Activated naive CD8-positive, alpha-beta T cell (primary cell): ENCODE measurements around the gene PRIMPOL.
"Not testable (repeated sequence)": the region's sequence is repeated elsewhere in the genome, so short reads cannot be mapped to it uniquely, and the experiment has no call there.

Source experiments
- H3K27ac Mint-ChIP-seq: one replicate; pipeline ENCODE4 v1.8.0; 2021; ENCODE audit warnings: mixed read lengths
- H3K27me3 Mint-ChIP-seq: one replicate; pipeline ENCODE4 v1.8.0; 2021; ENCODE audit warnings: mixed read lengths
- H3K36me3 Mint-ChIP-seq: one replicate; pipeline ENCODE4 v1.8.0; 2021; ENCODE audit warnings: mixed read lengths
- H3K4me1 Mint-ChIP-seq: one replicate; pipeline ENCODE4 v1.8.0; 2021; ENCODE audit warnings: low read depth, mixed read lengths
- H3K4me3 Mint-ChIP-seq: one replicate; pipeline ENCODE4 v1.8.0; 2021; ENCODE audit warnings: mild to moderate bottlenecking, mixed read lengths
- H3K9me3 Mint-ChIP-seq: one replicate; pipeline ENCODE4 v1.8.0; 2021; ENCODE audit warnings: low read depth, mixed read lengths

The PRIMPOL gene

GRCh38 chr4:184649971-184650855, 675 bp downstream of the PRIMPOL start:
- Mint-ChIP-seq H3K4me1 (peaks cover 42% of the 10 kb centered on the region), H3K27me3 (no peaks in the 10 kb centered on the region), H3K4me3 (peak overlapping the region; percentile 96), H3K36me3 (peaks cover 6% of the 10 kb centered on the region), H3K9me3 (no peaks in the 10 kb centered on the region), H3K27ac (peak overlapping the region; percentile 96)

DNA sequence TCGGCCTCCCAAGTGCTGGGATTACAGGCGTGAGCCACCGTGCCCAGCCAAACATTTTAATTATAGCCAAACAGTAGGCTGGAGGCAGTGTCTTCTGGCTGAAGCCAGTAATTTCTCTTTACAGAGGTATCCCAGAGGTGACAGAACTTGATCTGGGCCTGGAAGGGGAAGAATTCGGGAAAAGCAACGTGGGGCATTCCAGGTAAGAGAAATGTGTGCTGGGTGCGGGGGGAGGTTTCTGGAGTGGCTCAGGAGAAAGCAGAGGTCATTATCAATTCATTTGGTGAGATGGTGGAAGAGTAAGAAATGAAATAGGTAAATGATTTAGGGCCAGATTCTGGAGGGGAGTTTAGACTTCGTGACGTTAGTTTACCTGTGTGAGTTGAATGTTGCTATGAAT, 2.4 kb downstream of the PRIMPOL start:
- Mint-ChIP-seq H3K27me3 (no peaks in the 10 kb centered on the region), H3K4me3 (no peak overlapping the region), H3K27ac (no peak overlapping the region), H3K9me3 (no peaks in the 10 kb centered on the region), H3K4me1 (peaks cover 26% of the 10 kb centered on the region), H3K36me3 (peaks cover 3% of the 10 kb centered on the region)

- not testable (repeated sequence) for H3K36me3 Mint-ChIP-seq, H3K4me3 Mint-ChIP-seq, H3K27ac Mint-ChIP-seq, H3K9me3 Mint-ChIP-seq, H3K27me3 Mint-ChIP-seq
- peaks cover 19% of the 10 kb centered on the region for H3K4me1 Mint-ChIP-seq
Measured at GRCh38 chr4:184652681-184653080, 3.1 kb downstream of the PRIMPOL start.

DNA sequence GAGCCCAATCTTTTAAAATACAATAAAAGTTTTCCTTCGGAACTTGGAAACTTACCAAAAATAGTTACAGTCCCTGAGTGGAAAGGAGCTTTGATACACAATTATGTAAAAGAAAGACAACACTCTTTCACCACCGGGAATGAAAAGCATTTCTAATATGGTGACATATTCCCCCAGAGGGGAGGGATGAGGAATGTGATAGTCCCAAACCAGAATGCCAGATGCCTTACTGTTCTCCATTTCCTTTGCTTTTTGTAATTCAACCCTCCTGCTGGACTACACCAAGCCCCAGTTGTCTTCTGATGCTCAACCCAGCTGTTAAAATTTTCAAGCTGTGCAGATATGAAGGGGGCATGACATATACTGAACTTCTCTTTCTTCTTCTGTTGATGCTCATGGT, 4.1 kb downstream of the PRIMPOL start:
- Mint-ChIP-seq H3K27ac (no peak overlapping the region), H3K27me3 (no peaks in the 10 kb centered on the region), H3K36me3 (peaks cover 2% of the 10 kb centered on the region), H3K9me3 (no peaks in the 10 kb centered on the region), H3K4me1 (peaks cover 13% of the 10 kb centered on the region), H3K4me3 (no peak overlapping the region)

- Mint-ChIP-seq H3K36me3 (peaks cover 2% of the 10 kb centered on the region), H3K4me3 (no peak overlapping the region), H3K27ac (no peak overlapping the region), H3K27me3 (no peaks in the 10 kb centered on the region), H3K4me1 (peaks cover 3% of the 10 kb centered on the region), H3K9me3 (no peaks in the 10 kb centered on the region)
Measured at GRCh38 chr4:184655889-184656869, 6.6 kb downstream of the PRIMPOL start.

- Mint-ChIP-seq H3K36me3 (peaks cover 2% of the 10 kb centered on the region), H3K27me3 (no peaks in the 10 kb centered on the region), H3K4me3 (no peak overlapping the region), H3K27ac (no peak overlapping the region), H3K4me1 (peaks cover 3% of the 10 kb centered on the region), H3K9me3 (no peaks in the 10 kb centered on the region)
Measured at GRCh38 chr4:184657144-184657543, 7.6 kb downstream of the PRIMPOL start.

DNA sequence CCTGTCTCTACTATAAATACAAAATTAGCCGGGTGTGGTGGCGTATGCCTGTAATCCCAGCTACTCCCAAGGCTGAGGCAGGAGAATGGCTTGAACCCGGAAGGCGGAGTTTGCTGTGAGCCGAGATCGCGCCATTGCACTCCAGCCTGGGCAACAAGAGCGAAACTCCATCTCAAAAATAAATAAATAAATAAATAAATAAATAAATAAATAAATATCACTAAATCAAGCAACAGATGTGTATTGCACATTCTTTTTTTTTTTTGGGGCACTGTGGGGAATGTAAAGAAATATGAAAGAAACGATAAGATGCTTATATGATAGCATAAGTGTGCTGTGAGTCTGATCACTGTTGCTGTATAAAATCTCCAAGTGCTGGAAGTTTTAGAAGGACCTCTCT, 8.3 kb downstream of the PRIMPOL start:
- H3K4me1 Mint-ChIP-seq: not testable (repeated sequence)

DNA sequence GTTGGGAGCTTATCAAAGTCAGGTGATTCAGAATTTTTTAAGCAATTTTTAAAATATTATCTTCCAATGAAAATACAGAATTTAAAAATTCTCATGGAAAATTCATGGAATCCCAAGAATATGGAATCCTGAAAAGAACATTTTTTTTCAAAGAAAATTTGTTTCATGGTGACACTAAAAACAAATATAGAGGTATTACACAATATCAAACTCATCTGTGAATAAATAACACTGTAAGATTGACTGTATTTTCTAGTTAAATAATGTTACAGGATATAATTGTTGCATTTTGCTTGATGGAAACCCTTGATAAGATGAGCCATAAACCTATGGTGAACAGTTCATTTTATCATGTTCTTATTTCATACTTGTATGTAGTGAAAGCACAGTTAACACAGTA, 11.4 kb downstream of the PRIMPOL start:
- Mint-ChIP-seq H3K4me1 (no peaks in the 10 kb centered on the region), H3K27ac (no peak overlapping the region), H3K27me3 (no peaks in the 10 kb centered on the region), H3K4me3 (no peak overlapping the region), H3K9me3 (no peaks in the 10 kb centered on the region), H3K36me3 (peaks cover 2% of the 10 kb centered on the region)

More for the DNA sequence above, 8.3 kb downstream of the PRIMPOL start:
- not testable (repeated sequence) for H3K4me3 Mint-ChIP-seq, H3K27me3 Mint-ChIP-seq, H3K9me3 Mint-ChIP-seq, H3K36me3 Mint-ChIP-seq, H3K27ac Mint-ChIP-seq

DNA sequence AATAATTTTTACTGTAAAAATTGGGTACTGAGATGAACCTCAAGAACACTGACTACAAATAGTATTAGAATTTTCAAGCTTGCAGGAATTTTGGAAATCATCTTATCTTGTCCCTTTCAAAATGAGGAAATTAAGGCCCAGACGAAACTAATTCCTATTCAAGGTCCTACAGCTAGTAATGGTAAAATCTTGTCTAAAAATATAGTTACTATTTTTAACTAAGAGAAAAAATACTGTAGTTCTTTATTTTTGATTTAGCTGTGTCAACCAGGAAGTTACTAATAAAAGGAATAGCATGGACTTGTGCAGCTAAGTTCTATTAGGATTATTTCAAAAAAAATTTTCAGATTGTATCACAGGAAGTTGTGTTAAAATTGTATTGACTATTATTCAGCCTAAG, 12.7 kb downstream of the PRIMPOL start:
- Mint-ChIP-seq H3K4me1 (no peaks in the 10 kb centered on the region), H3K9me3 (no peaks in the 10 kb centered on the region), H3K4me3 (no peak overlapping the region), H3K36me3 (peaks cover 7% of the 10 kb centered on the region), H3K27ac (no peak overlapping the region), H3K27me3 (no peaks in the 10 kb centered on the region)

- Mint-ChIP-seq H3K27ac (no peak overlapping the region), H3K4me1 (peaks cover 19% of the 10 kb centered on the region), H3K36me3 (peaks cover 14% of the 10 kb centered on the region), H3K9me3 (no peaks in the 10 kb centered on the region), H3K27me3 (no peaks in the 10 kb centered on the region), H3K4me3 (no peak overlapping the region)
Measured at GRCh38 chr4:184664445-184665210, 15.1 kb downstream of the PRIMPOL start.

- Mint-ChIP-seq H3K4me3 (no peak overlapping the region), H3K27ac (no peak overlapping the region), H3K4me1 (peaks cover 23% of the 10 kb centered on the region)
Measured at GRCh38 chr4:184666670-184667069, 17.1 kb downstream of the PRIMPOL start.

DNA sequence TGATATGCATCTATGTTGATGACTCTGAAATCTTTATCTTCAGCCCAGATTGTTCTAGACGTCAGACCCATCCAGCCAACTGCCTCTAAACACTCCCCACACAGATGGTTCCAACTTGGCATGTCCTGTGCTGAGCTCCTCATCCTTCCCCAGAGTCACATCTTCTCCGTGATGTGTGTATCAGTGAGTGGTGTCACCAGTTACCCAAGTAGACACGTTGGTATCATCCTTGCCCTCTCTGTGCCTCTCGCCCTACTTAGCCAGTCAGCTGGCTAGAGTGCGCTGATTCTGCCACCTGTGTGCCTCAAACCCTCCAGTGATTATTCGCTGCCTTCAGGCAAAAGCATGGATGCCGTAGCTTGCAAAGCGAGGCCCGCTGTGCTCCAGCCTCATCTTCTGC, 18.6 kb downstream of the PRIMPOL start:
- Mint-ChIP-seq H3K4me3 (peak overlapping the region; percentile 17), H3K36me3 (peaks cover 17% of the 10 kb centered on the region), H3K27me3 (no peaks in the 10 kb centered on the region), H3K27ac (peak overlapping the region; percentile 18), H3K9me3 (no peaks in the 10 kb centered on the region), H3K4me1 (peaks cover 23% of the 10 kb centered on the region)

More at GRCh38 chr4:184666670-184667069, 17.1 kb downstream of the PRIMPOL start:
- Mint-ChIP-seq H3K9me3 (no peaks in the 10 kb centered on the region), H3K36me3 (peaks cover 17% of the 10 kb centered on the region), H3K27me3 (no peaks in the 10 kb centered on the region)

DNA sequence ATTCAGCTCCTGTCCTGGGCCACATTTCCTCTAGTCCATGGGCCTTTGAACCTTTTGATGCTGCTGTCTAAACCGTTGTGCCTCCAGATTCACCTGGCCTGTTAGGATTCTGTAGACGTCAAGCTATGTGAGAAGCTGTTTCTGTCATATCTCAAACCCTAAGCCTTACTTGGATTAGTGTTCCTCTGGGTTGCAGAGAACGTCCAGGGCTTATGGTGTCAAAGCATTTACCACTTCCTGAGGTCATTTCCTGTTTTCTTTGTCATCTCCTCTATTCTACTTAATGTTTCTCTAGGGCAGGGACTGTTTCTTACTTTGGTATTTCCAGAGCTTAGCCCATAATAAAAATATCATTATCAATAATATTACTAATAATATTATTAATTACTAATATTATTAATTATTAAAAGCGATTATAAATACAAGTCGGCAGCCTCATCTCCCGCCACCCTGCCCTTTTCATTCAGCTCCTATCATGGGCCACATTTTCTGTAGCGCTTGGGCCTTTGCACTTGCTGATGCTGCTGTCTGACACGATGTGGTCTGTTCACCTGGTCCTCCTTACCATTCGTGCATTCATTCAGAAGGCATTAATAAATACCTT, 19.1 kb downstream of the PRIMPOL start:
- peaks cover 17% of the 10 kb centered on the region for H3K36me3 Mint-ChIP-seq
- H3K9me3 Mint-ChIP-seq: no peaks in the 10 kb centered on the region
- H3K4me1 Mint-ChIP-seq: peaks cover 23% of the 10 kb centered on the region
- no peak overlapping the region for H3K27ac Mint-ChIP-seq
- no peak overlapping the region for H3K4me3 Mint-ChIP-seq
- no peaks in the 10 kb centered on the region for H3K27me3 Mint-ChIP-seq

- no peaks in the 10 kb centered on the region for H3K9me3 Mint-ChIP-seq
- H3K27me3 Mint-ChIP-seq: no peaks in the 10 kb centered on the region
- H3K4me3 Mint-ChIP-seq: no peak overlapping the region
- no peak overlapping the region for H3K27ac Mint-ChIP-seq
- peaks cover 18% of the 10 kb centered on the region for H3K36me3 Mint-ChIP-seq
- peaks cover 23% of the 10 kb centered on the region for H3K4me1 Mint-ChIP-seq
Measured at GRCh38 chr4:184669251-184669650, 19.7 kb downstream of the PRIMPOL start.
